ENCODE data around the gene PAGR1. TPM values are rescaled to one million over a fixed set of nuclear protein-coding genes. Genes with fewer than 3 reads are reported as not detected.
"Not testable (repeated sequence)": the region's sequence is repeated elsewhere in the genome, so short reads cannot be mapped to it uniquely, and the experiment has no call there.

PAGR1 gene
- polyA plus RNA-seq (ENCODE audit: insufficient read length in 10 of 10): 10 to 100 TPM; 21.5 to 37.3 (median 28.2) TPM
- long read RNA-seq, donor 1, transcript PAGR1-201 (3 exons, 1,702 nt): major isoform, 12 of 12 reads
- long read RNA-seq, donor 1, partial matches to known transcripts: 0 of 12 reads
- long read RNA-seq, donor 1, other reads (novel, unspliced or antisense): 0 of 12 reads
- long read RNA-seq, donor 2, transcript PAGR1-201 (3 exons, 1,702 nt): major isoform, 13 of 13 reads
- long read RNA-seq, donor 2, partial matches to known transcripts: 0 of 13 reads
- long read RNA-seq, donor 2, other reads (novel, unspliced or antisense): 0 of 13 reads
- long read RNA-seq, donor 3: 0 reads
- long read RNA-seq, donor 4, transcript PAGR1-201 (3 exons, 1,702 nt): major isoform, 7 of 14 reads
- long read RNA-seq, donor 4, partial matches to known transcripts: 7 of 14 reads
- long read RNA-seq, donor 4, other reads (novel, unspliced or antisense): 0 of 14 reads
- long read RNA-seq, donor 5, transcript PAGR1-201 (3 exons, 1,702 nt): major isoform, 11 of 11 reads
- long read RNA-seq, donor 5, partial matches to known transcripts: 0 of 11 reads
- long read RNA-seq, donor 5, other reads (novel, unspliced or antisense): 0 of 11 reads
- long read RNA-seq, donor 6, transcript PAGR1-201 (3 exons, 1,702 nt): major isoform, 19 of 19 reads
- long read RNA-seq, donor 6, partial matches to known transcripts: 0 of 19 reads
- long read RNA-seq, donor 6, other reads (novel, unspliced or antisense): 0 of 19 reads
- long read RNA-seq, donor 7, transcript PAGR1-201 (3 exons, 1,702 nt): major isoform, 17 of 17 reads
- long read RNA-seq, donor 7, partial matches to known transcripts: 0 of 17 reads
- long read RNA-seq, donor 7, other reads (novel, unspliced or antisense): 0 of 17 reads
- long read RNA-seq, donor 8, transcript PAGR1-201 (3 exons, 1,702 nt): major isoform, 6 of 6 reads
- long read RNA-seq, donor 8, partial matches to known transcripts: 0 of 6 reads
- long read RNA-seq, donor 8, other reads (novel, unspliced or antisense): 0 of 6 reads
- long read RNA-seq, donor 9, partial matches to known transcripts: 0 of 3 reads
- long read RNA-seq, donor 9, other reads (novel, unspliced or antisense): 0 of 3 reads

DNA sequence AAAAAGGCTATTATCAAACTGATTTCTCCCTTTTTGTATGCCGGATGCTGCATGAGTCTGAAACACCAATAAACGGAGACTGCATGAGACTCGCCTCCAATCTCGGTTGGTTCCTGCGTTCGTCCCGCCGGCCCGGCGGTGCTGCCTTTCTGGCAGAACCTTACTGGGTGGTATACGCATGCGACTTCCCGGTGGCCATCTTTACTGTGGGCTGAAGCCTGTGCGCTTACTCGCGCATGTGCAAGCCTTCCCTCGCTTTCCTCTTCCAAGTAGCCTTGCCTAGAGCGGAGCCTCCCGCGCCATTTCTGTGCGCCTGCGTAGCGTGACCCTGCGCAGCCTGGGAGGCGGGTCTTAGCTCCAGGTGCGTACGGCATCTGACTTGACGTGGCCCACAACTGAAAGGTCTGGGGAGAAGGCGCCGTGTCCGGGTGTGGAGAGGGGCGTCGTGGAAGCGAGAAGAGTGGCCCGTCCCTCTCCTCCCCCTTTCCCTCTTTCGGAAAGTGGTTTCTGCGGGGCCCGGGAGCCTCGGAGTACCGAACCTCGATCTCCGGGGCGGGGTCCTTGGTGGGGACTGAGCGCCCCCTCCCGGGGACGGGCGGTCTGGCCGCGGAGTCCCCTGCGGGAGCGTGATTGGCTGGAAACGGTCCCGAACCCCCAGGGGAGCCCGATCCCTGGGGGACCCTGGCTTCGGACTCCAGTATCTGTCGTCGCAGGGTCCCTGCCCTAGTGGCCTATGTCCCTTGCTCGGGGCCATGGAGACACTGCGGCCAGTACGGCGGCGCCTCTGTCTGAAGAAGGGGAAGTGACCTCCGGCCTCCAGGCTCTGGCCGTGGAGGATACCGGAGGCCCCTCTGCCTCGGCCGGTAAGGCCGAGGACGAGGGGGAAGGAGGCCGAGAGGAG is at the start of gene PAGR1:
Gene PAGR1 (plus strand): TSS at position 360 of the 901 bp plus-strand sequence. CDS start 374 bp downstream, at position 734.
- peak; percentile 99 to 100 (median 100) for DNase-seq

DNA sequence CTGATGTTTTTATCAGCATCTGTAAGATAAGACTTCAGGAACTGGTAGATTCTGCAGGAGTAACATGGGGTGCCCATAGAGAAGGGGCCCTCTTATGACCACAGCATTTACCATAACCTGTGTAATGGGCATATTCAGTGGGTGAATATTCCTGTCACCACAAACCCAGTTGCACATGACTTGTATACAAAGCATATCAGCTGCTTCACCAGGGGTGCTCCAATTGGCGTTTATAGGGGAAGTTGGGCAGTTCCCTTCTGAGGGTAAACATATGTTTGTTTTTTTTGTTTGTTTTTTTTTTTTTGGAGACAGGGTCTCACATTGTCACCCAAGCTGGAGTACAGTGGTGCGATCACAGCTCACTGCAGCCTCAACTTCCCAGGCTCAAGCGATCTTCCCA is 49.4 kb upstream of the PAGR1 start:
- no peak for DNase-seq

DNA sequence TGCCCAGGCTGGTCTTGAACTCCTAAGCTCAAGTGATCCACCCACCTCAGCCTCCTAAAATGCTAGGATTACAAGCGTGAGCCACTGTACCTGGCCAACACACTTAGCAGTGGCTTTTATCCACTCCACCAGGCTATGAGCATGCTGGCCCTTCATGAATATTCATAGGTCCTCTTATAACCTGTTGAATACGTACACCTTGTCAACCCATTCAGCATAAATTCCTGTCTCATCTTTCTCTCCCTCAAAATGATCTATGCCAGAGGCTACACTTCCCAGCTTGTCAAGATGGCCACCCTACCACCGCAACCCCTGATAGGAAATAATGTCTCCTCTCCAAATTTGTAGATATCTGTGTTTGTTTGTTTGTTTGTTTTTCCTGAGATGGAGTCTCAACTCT is 48.9 kb upstream of the PAGR1 start:
- DNase-seq: no peak

DNA sequence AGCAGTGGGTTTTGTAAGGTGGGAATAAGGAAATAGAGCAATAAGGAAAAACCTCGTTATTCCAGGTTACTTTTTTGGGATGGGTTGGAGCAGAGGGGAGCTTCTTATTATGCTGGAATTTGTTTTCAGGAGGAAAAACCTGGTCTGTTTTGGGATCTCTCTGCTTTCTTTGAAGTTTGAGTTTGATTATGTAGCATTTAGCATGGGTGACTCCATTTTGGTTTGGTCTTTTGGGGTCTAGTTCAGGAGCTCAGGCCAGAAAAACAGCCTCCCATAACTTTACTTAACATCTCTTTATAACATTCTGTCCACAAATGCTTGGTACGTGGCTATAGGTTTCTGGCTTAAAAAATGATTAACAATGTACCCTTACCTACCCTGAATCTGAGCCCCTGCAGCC is 46.4 kb upstream of the PAGR1 start:
- no peak for DNase-seq

DNA sequence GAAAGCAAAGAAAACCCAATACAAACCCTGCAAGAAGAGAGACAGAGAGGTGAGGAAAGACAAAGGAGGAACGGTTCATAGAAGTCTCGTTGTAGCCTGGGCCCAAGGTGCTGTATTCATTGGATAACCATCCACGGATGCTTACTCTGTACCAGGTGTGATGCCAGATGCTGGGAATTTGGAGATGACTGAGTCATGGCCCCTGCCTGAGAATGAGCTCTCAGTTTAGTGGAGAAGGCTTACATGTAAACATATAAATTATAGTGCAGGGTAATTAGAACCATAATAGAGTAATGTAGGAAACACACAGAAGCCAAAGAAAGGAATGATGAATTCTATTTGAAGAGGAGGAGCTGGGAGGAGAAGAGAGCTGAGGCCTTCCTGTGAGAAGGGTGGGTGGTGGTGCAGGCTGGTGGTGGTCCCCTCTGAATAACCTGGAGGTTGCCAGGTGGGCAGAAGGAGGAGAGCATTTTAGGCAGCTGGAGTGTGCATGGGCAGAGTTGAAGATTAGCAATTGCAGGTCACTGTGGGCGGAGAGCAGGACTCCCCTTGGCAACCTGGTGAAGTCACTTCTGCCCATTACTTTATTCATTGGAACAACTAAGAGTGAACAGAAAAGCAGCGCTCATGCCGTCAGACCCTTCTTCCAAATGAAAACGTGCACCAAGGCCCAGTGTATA is 45.6 kb upstream of the PAGR1 start:
- no peak for DNase-seq

DNA sequence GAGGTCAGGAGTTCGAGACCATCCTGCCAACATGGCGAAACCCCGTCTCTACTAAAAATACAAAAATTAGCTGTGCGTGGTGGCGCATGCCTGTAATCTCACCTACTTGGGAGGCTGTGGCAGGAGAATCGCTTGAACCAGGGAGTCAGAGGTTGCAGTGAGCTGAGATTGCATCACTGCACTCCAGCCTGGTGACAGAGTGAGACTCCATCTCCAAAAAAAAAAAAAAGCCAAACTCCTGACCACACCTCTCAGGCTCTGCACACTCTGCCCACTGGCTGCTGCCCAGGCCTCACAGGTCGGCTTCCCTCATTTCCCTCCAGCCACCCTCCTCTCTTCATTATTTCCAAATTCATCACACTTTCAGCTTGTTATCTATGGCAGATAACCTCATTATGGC is 43.6 kb upstream of the PAGR1 start:
- not testable (repeated sequence) for DNase-seq

DNA sequence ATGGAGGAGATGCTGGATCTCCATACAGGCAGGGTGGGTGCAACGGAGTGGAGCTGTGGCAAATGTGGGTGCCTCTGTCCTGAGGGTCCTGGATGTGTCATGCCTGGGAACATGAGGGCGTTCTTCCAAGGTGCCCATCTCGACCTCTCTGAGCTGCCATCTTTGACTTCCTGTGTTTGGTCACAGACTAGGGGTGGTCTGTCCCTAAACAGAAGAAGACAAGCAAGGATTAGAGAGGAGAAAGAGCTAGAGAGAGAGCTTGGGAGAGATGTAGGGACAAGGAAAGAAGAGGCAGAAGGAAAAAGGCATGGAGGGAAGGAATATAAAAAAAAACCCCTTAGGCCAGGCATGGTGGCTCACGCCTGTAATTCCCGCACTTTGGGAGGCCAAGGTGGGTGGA is 41.2 kb upstream of the PAGR1 start:
- no peak for DNase-seq

DNA sequence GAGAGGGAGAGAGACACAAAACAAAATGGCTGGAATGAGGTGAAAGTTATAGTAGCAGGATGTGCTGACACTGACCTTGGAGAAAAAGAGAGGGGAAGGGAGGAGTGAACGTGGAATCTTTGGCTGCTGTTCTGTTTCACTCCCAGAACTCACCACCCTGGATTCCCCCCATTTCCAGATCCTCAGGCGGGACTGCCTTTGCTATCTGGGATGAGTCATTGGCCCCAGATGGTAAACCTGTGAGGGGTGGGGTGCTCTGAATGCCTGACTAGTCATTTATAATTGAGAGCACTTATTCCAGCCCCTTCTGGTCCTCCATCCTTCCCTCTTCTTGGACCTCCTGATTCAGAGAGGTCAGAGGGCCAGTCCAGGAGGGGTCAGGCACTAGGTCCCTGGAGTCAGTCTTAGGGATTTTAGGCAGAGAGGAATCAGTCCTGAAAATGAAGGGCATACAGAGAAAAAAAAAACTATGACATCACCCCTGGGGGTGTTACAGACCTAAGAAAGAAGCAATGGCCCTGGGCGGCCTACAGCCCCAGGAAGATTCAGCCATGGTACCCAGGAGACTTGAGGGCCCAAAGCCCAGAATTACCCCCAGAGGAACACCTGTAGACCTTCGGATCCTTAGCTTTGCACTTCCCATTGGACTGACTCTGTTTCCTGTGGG is 40.1 kb upstream of the PAGR1 start:
- no peak for DNase-seq

DNA sequence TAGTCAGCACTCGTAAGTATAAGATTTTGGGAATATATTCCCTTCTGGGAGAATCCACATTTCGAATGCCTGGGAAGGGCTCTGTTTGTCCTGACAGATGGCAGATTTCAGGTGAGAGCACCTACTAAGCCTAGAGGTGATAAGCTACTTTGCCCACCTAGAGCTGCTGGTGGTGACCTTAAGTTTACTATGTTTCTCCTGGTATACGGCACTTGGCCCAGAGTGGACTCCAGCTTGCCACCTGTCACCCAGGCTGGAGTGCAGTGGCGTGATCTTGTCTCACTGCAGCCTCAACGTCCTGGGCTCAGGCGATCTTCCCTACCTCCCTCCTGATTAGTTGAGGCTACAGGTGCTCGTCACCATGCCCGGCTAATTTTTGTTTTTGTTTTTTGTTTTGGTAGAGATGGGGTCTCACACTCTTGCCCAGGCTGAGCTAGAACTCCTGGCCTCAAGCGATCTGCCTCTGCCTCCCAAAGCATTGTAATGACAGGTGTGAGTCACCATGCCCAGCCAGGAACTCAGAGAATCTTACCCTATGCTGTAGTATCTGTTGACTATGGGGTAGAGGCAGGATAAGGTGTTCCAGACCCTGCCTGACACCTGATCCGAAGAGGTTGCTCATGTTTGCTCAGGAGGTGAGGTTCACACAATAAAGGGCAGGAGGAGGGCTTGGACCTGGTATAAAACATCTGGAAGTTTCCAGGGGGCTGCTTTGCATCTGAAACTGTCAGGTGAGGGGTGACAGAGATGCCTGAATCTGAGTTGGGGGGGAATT is 38.2 kb upstream of the PAGR1 start, which contains the start of gene ZG16:
Gene ZG16 (plus strand): TSS at position 681 of the 775 bp plus-strand sequence. CDS start 1,011 bp downstream, outside the sequence.
- no peak for DNase-seq

DNA sequence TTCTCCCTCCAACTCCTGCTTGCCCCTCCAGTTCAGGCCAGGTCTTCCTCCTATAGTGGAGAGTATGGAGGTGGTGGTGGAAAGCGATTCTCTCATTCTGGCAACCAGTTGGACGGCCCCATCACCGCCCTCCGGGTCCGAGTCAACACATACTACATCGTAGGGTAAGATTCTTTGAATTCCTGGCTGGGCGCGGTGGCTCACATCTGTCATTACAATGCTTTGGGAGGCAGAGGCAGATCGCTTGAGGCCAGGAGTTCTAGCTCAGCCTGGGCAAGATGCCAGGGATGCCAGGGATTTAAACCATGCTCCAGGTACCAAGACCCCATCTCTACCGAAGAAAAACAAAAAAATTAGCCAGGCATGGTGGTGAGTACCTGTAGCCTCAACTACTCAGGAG is 36.5 kb upstream of the PAGR1 start:
- DNase-seq: no peak

DNA sequence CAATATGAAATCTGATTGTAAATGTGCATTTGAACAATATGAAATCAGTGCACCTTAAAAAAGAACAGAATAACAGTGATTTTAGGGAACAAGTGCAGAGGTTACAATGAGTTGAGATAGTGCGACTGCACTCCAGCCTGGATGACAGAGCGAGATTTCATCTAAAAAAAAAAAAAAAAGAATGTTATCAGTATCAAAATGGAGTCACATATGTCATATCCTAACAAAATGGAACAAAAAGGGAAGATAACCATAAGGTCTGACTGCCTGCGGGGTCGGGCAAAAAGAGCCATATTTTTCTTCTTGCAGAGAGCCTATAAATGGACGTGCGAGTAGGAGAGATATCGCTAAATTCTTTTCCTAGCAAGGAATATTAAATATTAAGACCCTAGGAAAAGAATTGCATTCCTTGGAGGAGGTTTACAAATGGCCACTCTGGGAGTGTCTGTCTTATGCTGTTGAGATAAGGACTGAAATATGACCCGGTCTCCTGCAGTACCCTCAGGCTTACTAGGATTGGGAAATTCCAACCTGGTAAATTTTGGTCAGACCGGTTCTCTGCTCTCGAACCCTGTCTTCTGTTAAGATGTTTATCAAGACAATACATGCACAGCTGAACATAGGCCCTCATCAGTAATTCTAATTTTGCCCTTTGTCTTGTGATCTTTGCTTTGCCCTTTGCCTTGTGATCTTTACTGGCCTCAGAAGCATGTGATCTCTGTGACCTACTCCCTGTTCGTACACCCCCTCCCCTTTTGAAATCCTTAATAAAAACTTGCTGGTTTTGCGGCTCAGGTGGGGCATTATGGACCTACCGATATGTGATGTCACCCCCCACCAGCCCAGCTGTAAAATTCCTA is 32.6 kb upstream of the PAGR1 start:
- DNase-seq: not testable (repeated sequence)

DNA sequence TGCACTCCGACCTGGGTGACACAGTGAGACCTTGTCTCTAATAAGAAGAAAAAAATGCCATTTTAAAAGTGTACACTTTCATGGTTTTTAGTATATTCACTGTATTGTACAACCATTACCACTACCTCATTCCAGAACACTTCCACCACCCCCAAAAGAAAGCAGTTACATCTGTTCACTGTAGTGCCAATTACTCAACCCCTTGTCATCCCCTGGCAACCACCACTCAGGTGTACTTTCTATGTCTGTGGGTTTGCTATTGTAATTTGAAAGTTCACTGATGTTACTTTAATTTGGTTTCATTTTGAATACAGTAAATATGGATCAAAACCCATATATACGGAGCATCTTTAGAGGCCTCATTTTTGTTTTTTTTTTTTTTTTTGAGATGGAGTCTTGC is 31.8 kb upstream of the PAGR1 start:
- DNase-seq: no peak

DNA sequence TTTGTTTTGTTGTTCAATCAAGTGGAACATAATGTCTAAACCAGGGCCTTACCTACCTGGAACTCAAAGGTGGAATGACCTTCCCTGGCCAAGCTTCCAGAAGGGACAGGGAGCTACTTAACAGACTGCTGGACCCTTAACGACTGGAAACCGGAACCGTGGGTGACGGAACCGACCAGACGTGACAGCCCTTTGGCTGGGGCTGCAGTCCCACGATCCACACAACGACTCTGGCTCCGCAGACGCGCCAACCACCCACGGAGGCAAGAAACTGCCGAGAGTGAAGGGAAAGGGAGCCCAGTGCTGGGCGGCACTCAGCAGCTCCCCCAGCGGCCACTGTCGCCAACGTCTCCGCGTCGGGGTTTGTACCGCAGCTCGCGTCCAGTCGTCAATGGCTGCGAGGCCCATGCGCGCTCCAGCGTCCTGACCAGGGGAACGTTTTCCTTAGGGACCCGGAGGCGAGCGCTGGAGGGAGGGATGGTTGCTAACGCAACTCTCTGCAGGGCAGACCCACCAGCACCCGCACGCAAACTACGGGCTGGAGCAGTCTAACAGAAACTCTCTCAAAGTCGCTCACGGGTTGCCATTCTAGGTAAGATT is 31.0 kb upstream of the PAGR1 start:
- peak in 2 of 3 donors; percentile 55 to 80 for DNase-seq

DNA sequence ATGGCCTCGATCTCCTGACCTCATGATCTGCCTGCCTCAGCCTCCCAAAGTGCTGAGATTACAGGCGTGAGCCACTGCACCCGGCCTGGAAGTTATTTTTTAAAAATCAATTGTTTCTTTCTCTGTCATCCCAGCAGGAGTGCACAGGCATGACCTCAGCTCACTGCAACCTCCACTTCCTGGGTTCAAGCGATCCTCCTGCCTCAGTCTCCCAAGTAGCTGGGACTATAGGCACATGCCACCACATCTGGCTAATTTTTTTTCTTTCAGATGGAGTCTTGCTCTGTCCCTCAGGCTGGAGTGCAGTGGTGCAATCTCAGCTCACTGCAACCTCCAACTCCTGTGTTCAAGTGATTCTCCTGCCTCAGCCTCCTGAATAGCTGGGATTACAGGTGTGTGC is 28.8 kb upstream of the PAGR1 start:
- not testable (repeated sequence) for DNase-seq

DNA sequence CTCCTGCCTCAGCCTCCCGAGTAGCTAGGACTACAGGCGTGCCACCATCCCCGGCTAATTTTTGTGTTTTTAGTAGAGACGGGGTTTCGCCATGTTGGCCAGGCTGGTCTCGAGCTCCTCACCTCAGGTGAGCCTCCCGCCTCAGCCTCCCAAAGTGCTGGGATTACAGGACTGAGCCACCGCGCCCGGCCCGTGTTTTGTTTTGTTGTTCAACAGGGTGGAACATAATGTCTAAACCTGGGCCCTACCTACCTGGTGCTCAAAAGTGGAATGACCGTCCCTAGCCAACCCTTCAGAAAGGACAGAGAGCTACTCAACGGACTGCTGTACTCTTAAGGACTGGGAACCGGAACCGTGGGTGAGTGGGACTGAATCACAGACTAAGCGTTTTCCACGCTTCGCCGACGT is 26.2 kb upstream of the PAGR1 start:
- no peak for DNase-seq

DNA sequence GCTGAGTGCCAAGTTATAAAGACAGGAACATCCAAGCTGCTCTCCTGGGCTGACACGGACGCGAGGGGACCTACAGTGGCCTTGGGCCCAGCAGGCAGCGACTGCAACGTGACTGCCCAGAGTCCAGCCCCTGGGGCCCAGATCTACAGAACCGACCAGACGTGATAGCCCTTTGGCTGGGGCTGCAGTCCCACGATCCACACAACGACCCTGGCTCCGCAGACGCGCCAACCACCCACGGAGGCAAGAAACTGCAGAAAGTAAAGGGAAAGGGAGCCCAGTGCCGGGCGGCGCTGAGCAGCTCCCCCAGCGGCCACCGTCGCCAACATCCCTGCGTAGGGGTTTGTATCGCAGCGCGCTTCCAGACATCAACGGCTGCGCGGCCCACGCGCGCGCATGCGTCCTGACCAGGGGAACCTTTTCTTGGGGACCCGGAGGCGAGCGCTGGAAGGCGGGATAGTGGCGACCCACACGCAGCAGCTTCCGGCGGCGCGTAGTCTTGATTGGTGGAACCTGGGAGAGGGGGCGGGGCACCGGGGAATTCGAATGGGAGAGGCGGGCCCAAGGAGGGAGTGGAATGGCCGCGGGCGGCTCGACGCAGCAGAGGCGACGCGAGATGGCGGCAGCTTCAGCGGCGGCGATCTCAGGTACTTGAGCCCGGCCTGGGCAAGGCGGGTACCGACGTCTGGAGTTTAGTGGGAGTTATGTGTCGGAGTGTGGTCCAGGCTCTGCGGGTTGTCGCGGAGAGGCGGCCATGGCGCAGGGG is 25.6 kb upstream of the PAGR1 start, which contains the start of gene KIF22:
Gene KIF22 (plus strand): TSS at position 569 of the 766 bp plus-strand sequence. CDS start 9 bp downstream, at position 578.
- DNase-seq: peak; percentile 99 to 100 (median 100)
